Panc1 (cell line): Measurements from ENCODE around the gene FAM9A. TPM values are rescaled to one million over a fixed set of nuclear protein-coding genes. Genes with fewer than 3 reads are reported as not detected.

Source experiments
- ATAC-seq: fragments of 200-7000 bp; cut with Tn5 transposase; 2 replicates; pipeline ENCODE4 v1.9.1; 2020; ENCODE audit warnings: mild to moderate bottlenecking, moderate library complexity
- BruUV-seq: library from RNA; stranded (reverse); fragments of 400-500 nt; replicated peaks from 2 replicates; lab custom pipeline; 2021; lab: Mats Ljungman, UMichigan
- CTCF ChIA-PET: fragments of 300-600 bp; sonication (Branson Sonifier 250); formaldehyde crosslinking; loops from one replicate; lab custom pipeline; 2022; ENCODE audit warnings: antibody characterized with exemption; lab: Charles Lee
- POLR2A ChIA-PET: fragments of 300-600 bp; sonication (Branson Sonifier 250); formaldehyde crosslinking; loops from one replicate; lab custom pipeline; 2022; ENCODE audit warnings: antibody characterized with exemption; lab: Charles Lee
- DNase-seq: peaks from one replicate; pipeline ENCODE4 v3.0.0-alpha.2; 2010; ENCODE audit warnings: low read depth, low spot score
- H3K27ac ChIP-seq: 2 replicates; pipeline ENCODE4 v1.5.1; 2011; ENCODE audit warnings: mild to moderate bottlenecking, low read length, inconsistent platforms
- H3K27me3 ChIP-seq: fragments of 200-500 bp; sonication (Bioruptor generic); 2 replicates; pipeline ENCODE4 v1.6.0; 2014; ENCODE audit warnings: low read length, inconsistent platforms; ENCODE audit not compliant: control insufficient read depth, insufficient read depth
- H3K36me3 ChIP-seq: fragments of 200-500 bp; sonication (Bioruptor generic); 2 replicates; pipeline ENCODE4 v1.5.1; 2014; ENCODE audit warnings: inconsistent platforms, mild to moderate bottlenecking, low read length, moderate library complexity; ENCODE audit not compliant: control insufficient read depth, insufficient read depth
- H3K4me1 ChIP-seq: 2 replicates; pipeline ENCODE4 v1.5.1; 2011; ENCODE audit warnings: inconsistent platforms, mild to moderate bottlenecking, low read length, moderate library complexity; ENCODE audit not compliant: control insufficient read depth, insufficient read depth
- H3K4me3 ChIP-seq, 2 experiments: 2 replicates each; pipeline ENCODE4 v1.5.1; 2011 to 2012; ENCODE audit warnings: low read depth in 2 of 2, low read length in 2 of 2, mild to moderate bottlenecking in 2 of 2, inconsistent platforms in 1 of 2, moderate library complexity in 1 of 2
- H3K9me3 ChIP-seq: fragments of 200-500 bp; sonication (Bioruptor generic); 2 replicates; pipeline ENCODE4 v1.5.1; 2014; ENCODE audit warnings: low read depth, mild to moderate bottlenecking, inconsistent platforms, low read length, moderate library complexity; ENCODE audit not compliant: control insufficient read depth, insufficient read depth
- POLR2AphosphoS5 ChIP-seq: IDR thresholded peaks from 2 replicates; pipeline ENCODE4 v1.6.1; 2012; ENCODE audit warnings: mild to moderate bottlenecking, low read depth, low read length, moderate library complexity
- SIN3A ChIP-seq: IDR thresholded peaks from 2 replicates; pipeline ENCODE4 v1.6.1; 2012; ENCODE audit warnings: low read depth, mild to moderate bottlenecking, low read length, moderate library complexity, borderline replicate concordance; ENCODE audit not compliant: insufficient read depth
- TCF7L2 ChIP-seq: IDR thresholded peaks from 2 replicates; pipeline ENCODE4 v1.6.1; 2011; ENCODE audit warnings: mild to moderate bottlenecking, low read depth, low read length, inconsistent platforms
- in situ Hi-C: cut with HindIII; loops from 2 replicates; pipeline ENCODE4 v1.10.0; 2016; ENCODE audit warnings: low sequenced_read_pairs, low pct_unique_long_range_greater_than_20kb
- intact Hi-C: fragments of 100-400 bp; cut with micrococcal nuclease; formaldehyde crosslinking; loops from one replicate; pipeline ENCODE4 v1.10.0; 2022; ENCODE audit not compliant: unreplicated experiment
- total RNA-seq: library from RNA; stranded (reverse); gene quantifications from one replicate; pipeline ENCODE4 v1.2.1, GENCODE V29; 2021; ENCODE audit not compliant: unreplicated experiment
- TF ChIP-seq, protein P1 (sequence below): fragments of 450-650 bp; IDR thresholded peaks from 2 replicates; pipeline ENCODE4 v1.5.1; 2017; ENCODE audit warnings: mild to moderate bottlenecking
- TF ChIP-seq, protein P2 (sequence below), 2 experiments: IDR thresholded peaks; 2 replicates each; pipeline ENCODE4 v1.6.1; 2011 to 2012; ENCODE audit warnings: low read depth in 2 of 2, control low read depth in 1 of 2, low read length in 1 of 2, mild to moderate bottlenecking in 1 of 2, moderate library complexity in 1 of 2; ENCODE audit not compliant: insufficient read depth in 1 of 2

FAM9A gene
- total RNA-seq, 1 experiment from 2014 or later: not detected

DNA sequence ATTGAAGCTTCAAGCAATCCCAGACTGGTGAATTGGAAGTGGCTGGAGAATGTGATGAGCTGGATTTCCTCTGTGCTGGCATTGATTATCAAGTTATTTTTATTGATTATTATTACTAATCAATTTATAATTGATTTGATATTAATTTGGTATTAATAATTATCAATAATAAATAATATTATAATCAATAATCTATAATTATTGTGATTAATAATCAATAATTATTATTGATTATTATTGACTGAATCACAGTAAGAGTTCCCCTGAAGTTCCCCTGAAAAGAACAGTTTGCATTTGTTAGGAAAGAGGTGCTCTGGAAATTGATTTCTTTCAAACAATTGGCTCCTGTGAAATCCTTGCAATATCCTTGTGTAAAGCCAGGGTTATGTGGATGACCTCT is 7.5 kb upstream of the FAM9A start:
- Histone ChIP-seq H3K9me3 (no peaks in the 10 kb centered on the region), H3K4me3 (no peak overlapping the region), H3K4me1 (no peaks in the 10 kb centered on the region), H3K36me3 (no peaks in the 10 kb centered on the region), H3K27ac (no peak overlapping the region), H3K27me3 (no peaks in the 10 kb centered on the region)
- ChIA-PET CTCF (no interaction called here), POLR2A (no interaction called here)
- TF ChIP-seq TCF7L2 (no peak), SIN3A (no peak), POLR2AphosphoS5 (no peak)
- TF ChIP-seq, protein P1, sequence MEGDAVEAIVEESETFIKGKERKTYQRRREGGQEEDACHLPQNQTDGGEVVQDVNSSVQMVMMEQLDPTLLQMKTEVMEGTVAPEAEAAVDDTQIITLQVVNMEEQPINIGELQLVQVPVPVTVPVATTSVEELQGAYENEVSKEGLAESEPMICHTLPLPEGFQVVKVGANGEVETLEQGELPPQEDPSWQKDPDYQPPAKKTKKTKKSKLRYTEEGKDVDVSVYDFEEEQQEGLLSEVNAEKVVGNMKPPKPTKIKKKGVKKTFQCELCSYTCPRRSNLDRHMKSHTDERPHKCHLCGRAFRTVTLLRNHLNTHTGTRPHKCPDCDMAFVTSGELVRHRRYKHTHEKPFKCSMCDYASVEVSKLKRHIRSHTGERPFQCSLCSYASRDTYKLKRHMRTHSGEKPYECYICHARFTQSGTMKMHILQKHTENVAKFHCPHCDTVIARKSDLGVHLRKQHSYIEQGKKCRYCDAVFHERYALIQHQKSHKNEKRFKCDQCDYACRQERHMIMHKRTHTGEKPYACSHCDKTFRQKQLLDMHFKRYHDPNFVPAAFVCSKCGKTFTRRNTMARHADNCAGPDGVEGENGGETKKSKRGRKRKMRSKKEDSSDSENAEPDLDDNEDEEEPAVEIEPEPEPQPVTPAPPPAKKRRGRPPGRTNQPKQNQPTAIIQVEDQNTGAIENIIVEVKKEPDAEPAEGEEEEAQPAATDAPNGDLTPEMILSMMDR: no peak
- TF ChIP-seq, protein P2, sequence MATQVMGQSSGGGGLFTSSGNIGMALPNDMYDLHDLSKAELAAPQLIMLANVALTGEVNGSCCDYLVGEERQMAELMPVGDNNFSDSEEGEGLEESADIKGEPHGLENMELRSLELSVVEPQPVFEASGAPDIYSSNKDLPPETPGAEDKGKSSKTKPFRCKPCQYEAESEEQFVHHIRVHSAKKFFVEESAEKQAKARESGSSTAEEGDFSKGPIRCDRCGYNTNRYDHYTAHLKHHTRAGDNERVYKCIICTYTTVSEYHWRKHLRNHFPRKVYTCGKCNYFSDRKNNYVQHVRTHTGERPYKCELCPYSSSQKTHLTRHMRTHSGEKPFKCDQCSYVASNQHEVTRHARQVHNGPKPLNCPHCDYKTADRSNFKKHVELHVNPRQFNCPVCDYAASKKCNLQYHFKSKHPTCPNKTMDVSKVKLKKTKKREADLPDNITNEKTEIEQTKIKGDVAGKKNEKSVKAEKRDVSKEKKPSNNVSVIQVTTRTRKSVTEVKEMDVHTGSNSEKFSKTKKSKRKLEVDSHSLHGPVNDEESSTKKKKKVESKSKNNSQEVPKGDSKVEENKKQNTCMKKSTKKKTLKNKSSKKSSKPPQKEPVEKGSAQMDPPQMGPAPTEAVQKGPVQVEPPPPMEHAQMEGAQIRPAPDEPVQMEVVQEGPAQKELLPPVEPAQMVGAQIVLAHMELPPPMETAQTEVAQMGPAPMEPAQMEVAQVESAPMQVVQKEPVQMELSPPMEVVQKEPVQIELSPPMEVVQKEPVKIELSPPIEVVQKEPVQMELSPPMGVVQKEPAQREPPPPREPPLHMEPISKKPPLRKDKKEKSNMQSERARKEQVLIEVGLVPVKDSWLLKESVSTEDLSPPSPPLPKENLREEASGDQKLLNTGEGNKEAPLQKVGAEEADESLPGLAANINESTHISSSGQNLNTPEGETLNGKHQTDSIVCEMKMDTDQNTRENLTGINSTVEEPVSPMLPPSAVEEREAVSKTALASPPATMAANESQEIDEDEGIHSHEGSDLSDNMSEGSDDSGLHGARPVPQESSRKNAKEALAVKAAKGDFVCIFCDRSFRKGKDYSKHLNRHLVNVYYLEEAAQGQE (IDR thresholded peaks at IDR 0.05; ENCODE audit: insufficient read depth in 1 of 2, low read depth in 2 of 2, low read length in 1 of 2): no peak
- ATAC-seq (no peak), DNase-seq (no peak)
- in situ Hi-C loops: no loop called here
- intact Hi-C loops: no loop called here
- no TSS peak for BruUV-seq

DNA sequence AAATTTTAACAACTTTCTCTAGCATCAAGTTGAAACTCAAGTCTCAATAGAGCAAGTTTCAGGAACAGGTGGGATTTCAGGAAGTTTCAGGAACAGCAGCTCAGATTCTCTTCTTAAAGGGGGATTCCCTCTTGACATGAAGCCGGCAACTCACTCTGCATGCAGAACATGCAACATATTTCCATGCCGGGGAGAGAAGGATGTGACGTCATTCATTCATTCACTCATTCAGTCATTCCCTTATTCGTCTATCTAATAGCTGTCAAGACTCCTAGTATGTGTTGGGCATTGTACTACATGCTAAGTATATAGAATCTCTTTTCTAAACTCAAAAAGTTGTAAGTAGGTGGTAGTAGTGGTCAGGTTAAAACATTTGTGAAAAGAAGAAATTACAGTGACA is 4.8 kb upstream of the FAM9A start:
- H3K4me1 ChIP-seq: no peaks in the 10 kb centered on the region
- no TSS peak for BruUV-seq
- H3K36me3 ChIP-seq: no peaks in the 10 kb centered on the region
- POLR2A ChIA-PET: no interaction called here
- no peak for DNase-seq
- TF ChIP-seq SIN3A: no peak
- TF ChIP-seq TCF7L2: no peak
- TF ChIP-seq POLR2AphosphoS5: no peak
- TF ChIP-seq, protein P2 (IDR thresholded peaks at IDR 0.05; ENCODE audit: insufficient read depth in 1 of 2, low read depth in 2 of 2, low read length in 1 of 2): no peak
- TF ChIP-seq, protein P1: no peak
- CTCF ChIA-PET: no interaction called here
- intact Hi-C loops: no loop called here
- ATAC-seq: no peak
- no peaks in the 10 kb centered on the region for H3K27me3 ChIP-seq
- in situ Hi-C loops: no loop called here
- no peaks in the 10 kb centered on the region for H3K9me3 ChIP-seq
- H3K4me3 ChIP-seq: no peak overlapping the region
- no peak overlapping the region for H3K27ac ChIP-seq
